GM23338 (cell line): ENCODE measurements around the gene TERT. TPM values are rescaled to one million over a fixed set of nuclear protein-coding genes. Genes with fewer than 3 reads are reported as not detected.
A peak's percentile ranks its signal among the peaks of the same experiment; 100 is the strongest.

Source experiments
- ATAC-seq: fragments of 200-7000 bp; cut with Tn5 transposase; 3 replicates; pipeline ENCODE4 v1.9.1; 2020
- DNase-seq: peaks from one replicate; pipeline ENCODE4 v3.0.0-alpha.2; 2015; ENCODE audit warnings: low spot score
- H2AFZ ChIP-seq: fragments of 200-600 bp; sonication (generic); 2 replicates; pipeline ENCODE4 v1.8.0; 2016; ENCODE audit warnings: antibody characterized with exemption, mild to moderate bottlenecking, moderate library complexity
- H3F3A ChIP-seq: fragments of 200-600 bp; sonication (generic); replicated peaks from 2 replicates; pipeline ENCODE4 v1.8.0; 2017; ENCODE audit warnings: antibody characterized with exemption, mixed run types, low read depth
- H3K27ac ChIP-seq: fragments of 200-600 bp; sonication (generic); 2 replicates; pipeline ENCODE4 v1.6.1; 2016; ENCODE audit warnings: low read depth
- H3K27me3 ChIP-seq: fragments of 200-600 bp; sonication (generic); 2 replicates; pipeline ENCODE4 v1.8.0; 2016; ENCODE audit warnings: mild to moderate bottlenecking, mixed run types, moderate library complexity; ENCODE audit not compliant: insufficient read depth
- H3K36me3 ChIP-seq: fragments of 200-600 bp; sonication (generic); 2 replicates; pipeline ENCODE4 v1.8.0; 2016; ENCODE audit warnings: mild to moderate bottlenecking; ENCODE audit not compliant: insufficient read depth
- H3K4me1 ChIP-seq: fragments of 200-600 bp; sonication (generic); 2 replicates; pipeline ENCODE4 v1.8.0; 2016; ENCODE audit warnings: mild to moderate bottlenecking, moderate library complexity; ENCODE audit not compliant: insufficient read depth
- H3K4me2 ChIP-seq: fragments of 200-600 bp; sonication (generic); 2 replicates; pipeline ENCODE4 v1.7.1; 2017; ENCODE audit warnings: mixed run types
- H3K4me3 ChIP-seq: fragments of 200-600 bp; sonication (generic); 2 replicates; pipeline ENCODE4 v1.6.1; 2016; ENCODE audit warnings: mixed run types
- H3K79me2 ChIP-seq: fragments of 200-600 bp; sonication (generic); replicated peaks from 2 replicates; pipeline ENCODE4 v1.8.0; 2017; ENCODE audit warnings: mild to moderate bottlenecking; ENCODE audit not compliant: insufficient read depth
- H3K9me2 ChIP-seq: fragments of 200-600 bp; sonication (generic); 2 replicates; pipeline ENCODE4 v1.8.0; 2017; ENCODE audit not compliant: insufficient read depth
- H4K20me1 ChIP-seq: fragments of 200-600 bp; sonication (generic); replicated peaks from 2 replicates; pipeline ENCODE4 v1.8.0; 2017; ENCODE audit warnings: mild to moderate bottlenecking; ENCODE audit not compliant: insufficient read depth
- H3K27ac Mint-ChIP-seq: 2 replicates; pipeline ENCODE4 v1.8.0; 2020; ENCODE audit warnings: inconsistent platforms, mild to moderate bottlenecking, moderate library complexity, mixed read lengths
- H3K27me3 Mint-ChIP-seq: 3 replicates; pipeline ENCODE4 v1.8.0; 2022; ENCODE audit warnings: low read depth, mild to moderate bottlenecking, moderate library complexity, mixed read lengths, inconsistent platforms; ENCODE audit not compliant: insufficient read depth, poor library complexity
- H3K36me3 Mint-ChIP-seq: 3 replicates; pipeline ENCODE4 v1.8.0; 2021; ENCODE audit warnings: low read depth, mild to moderate bottlenecking, inconsistent platforms, moderate library complexity, mixed read lengths
- H3K4me1 Mint-ChIP-seq: 3 replicates; pipeline ENCODE4 v1.8.0; 2020; ENCODE audit warnings: mild to moderate bottlenecking, inconsistent platforms, mixed read lengths
- H3K4me3 Mint-ChIP-seq: 3 replicates; pipeline ENCODE4 v1.8.0; 2021; ENCODE audit warnings: moderate library complexity, mild to moderate bottlenecking, inconsistent platforms, mixed read lengths
- H3K9me3 Mint-ChIP-seq: 3 replicates; pipeline ENCODE4 v1.8.0; 2020; ENCODE audit warnings: moderate library complexity, mild to moderate bottlenecking, inconsistent platforms, mixed read lengths
- CREB1 ChIP-seq: fragments of 250-450 bp; sonication (Bioruptor Pico); IDR thresholded peaks from 2 replicates; pipeline ENCODE4 v1.5.0; 2020; ENCODE audit warnings: low read depth, mild to moderate bottlenecking, moderate library complexity
- CTCF ChIP-seq, 2 experiments: fragments of 200-600 bp in 1 of 2; sonication (generic) in 1 of 2; conservative IDR thresholded peaks; 2 replicates each; pipeline versions ENCODE4 v1.5.1 to v1.6.1; 2016 to 2017; ENCODE audit warnings: antibody characterized with exemption in 2 of 2, low read depth in 2 of 2, mild to moderate bottlenecking in 2 of 2, moderate library complexity in 1 of 2
- EZH2 ChIP-seq: fragments of 200-600 bp; sonication (generic); IDR thresholded peaks from one replicate; pipeline ENCODE4 v1.8.0; 2017; ENCODE audit warnings: antibody characterized with exemption, mild to moderate bottlenecking, low read depth; ENCODE audit not compliant: unreplicated experiment
- JUNB ChIP-seq: IDR thresholded peaks from one replicate; pipeline ENCODE4 v1.6.1; 2016; ENCODE audit warnings: antibody characterized with exemption; ENCODE audit not compliant: unreplicated experiment
- NANOG ChIP-seq: IDR thresholded peaks from 2 replicates; pipeline ENCODE4 v1.6.1; 2016; ENCODE audit warnings: antibody characterized with exemption, borderline replicate concordance
- POLR2AphosphoS5 ChIP-seq: IDR thresholded peaks from 2 replicates; pipeline ENCODE4 v1.6.1; 2016; ENCODE audit warnings: antibody characterized with exemption, low read depth
- REST ChIP-seq: IDR thresholded peaks from one replicate; pipeline ENCODE4 v1.6.1; 2018; ENCODE audit warnings: antibody characterized with exemption; ENCODE audit not compliant: unreplicated experiment
- STAT1 ChIP-seq: IDR thresholded peaks from one replicate; pipeline ENCODE4 v1.6.1; 2016; ENCODE audit warnings: antibody characterized with exemption; ENCODE audit not compliant: unreplicated experiment
- ZNF114 ChIP-seq: fragments of 250-450 bp; sonication (Bioruptor Pico); IDR thresholded peaks from 2 replicates; pipeline ENCODE4 v1.5.0; 2020; ENCODE audit warnings: mild to moderate bottlenecking, moderate library complexity
- ZNF331 ChIP-seq: fragments of 250-450 bp; sonication (Bioruptor Pico); IDR thresholded peaks from 2 replicates; pipeline ENCODE4 v1.5.0; 2020; ENCODE audit warnings: low read depth, mild to moderate bottlenecking, moderate library complexity
- ZNF462 ChIP-seq: fragments of 250-450 bp; sonication (Bioruptor Pico); IDR thresholded peaks from 2 replicates; pipeline ENCODE4 v1.5.0; 2020; ENCODE audit warnings: mild to moderate bottlenecking, moderate library complexity
- polyA plus RNA-seq: library from polyadenylated mRNA; unstranded; fragments of >200 nt; fragmentation: Nextera tagmentation; extraction: Ambion mirVana; gene quantifications from 2 replicates; pipeline ENCODE4 v1.2.1, GENCODE V29; 2016
- total RNA-seq: library from RNA; depleted of rRNA; stranded (reverse); fragments of >200 nt; shearing (Covaris generic); gene quantifications from 2 replicates; pipeline ENCODE4 v1.2.3, GENCODE V29; 2014

Gene TERT
- total and polyA plus RNA-seq, 2 experiments from 2014 or later = 9.8 to 46.4 TPM

- Histone ChIP-seq H3F3A (no peaks in the 10 kb centered on the region), H3K36me3 (peaks cover 10% of the 10 kb centered on the region; the same call in 1 of the 2 replicates)
- H3K4me1 Mint-ChIP-seq = no peaks in the 10 kb centered on the region; the same call in 2 of the 3 replicates
Observed at GRCh38 chr5:1257841-1258240, 37.0 kb downstream of the TERT start.

More at GRCh38 chr5:1257841-1258240, 37.0 kb downstream of the TERT start:
- no peak for DNase-seq
- no peak overlapping the region for H2AFZ ChIP-seq
- no peaks in the 10 kb centered on the region for H4K20me1 ChIP-seq
- no peak for ATAC-seq
- Mint-ChIP-seq H3K4me3 (no peak overlapping the region), H3K27ac (peak overlapping the region; percentile 67; the same call in 1 of the 2 replicates), H3K9me3 (peaks cover 13% of the 10 kb centered on the region; the same call in 2 of the 3 replicates), H3K27me3 (peaks cover 9% of the 10 kb centered on the region), H3K36me3 (peaks cover 37% of the 10 kb centered on the region)
- H3K79me2 ChIP-seq = no peaks in the 10 kb centered on the region
- H3K4me3 ChIP-seq = no peak overlapping the region
- H3K4me1 ChIP-seq = no peaks in the 10 kb centered on the region
- H3K27ac ChIP-seq = no peak overlapping the region
- H3K9me2 ChIP-seq = no peaks in the 10 kb centered on the region
- TF ChIP-seq POLR2AphosphoS5 (no peak), STAT1 (no peak), ZNF331 (CRISPR knock-in tag) (no peak), EZH2 (no peak), NANOG (no peak), ZNF114 (no peak), REST (no peak), ZNF462 (CRISPR knock-in tag) (no peak), CREB1 (CRISPR knock-in tag) (no peak), CTCF (conservative IDR thresholded peaks at IDR 0.05; ENCODE audit: low read depth in 2 of 2) (no peak), JUNB (no peak)
- no peaks in the 10 kb centered on the region for H3K27me3 ChIP-seq
- H3K4me2 ChIP-seq = no peak overlapping the region
